ENCODE measurements around the gene OR7C1.
"Not testable (repeated sequence)": the region's sequence is repeated elsewhere in the genome, so short reads cannot be mapped to it uniquely, and the experiment has no call there.

Gene OR7C1

DNA sequence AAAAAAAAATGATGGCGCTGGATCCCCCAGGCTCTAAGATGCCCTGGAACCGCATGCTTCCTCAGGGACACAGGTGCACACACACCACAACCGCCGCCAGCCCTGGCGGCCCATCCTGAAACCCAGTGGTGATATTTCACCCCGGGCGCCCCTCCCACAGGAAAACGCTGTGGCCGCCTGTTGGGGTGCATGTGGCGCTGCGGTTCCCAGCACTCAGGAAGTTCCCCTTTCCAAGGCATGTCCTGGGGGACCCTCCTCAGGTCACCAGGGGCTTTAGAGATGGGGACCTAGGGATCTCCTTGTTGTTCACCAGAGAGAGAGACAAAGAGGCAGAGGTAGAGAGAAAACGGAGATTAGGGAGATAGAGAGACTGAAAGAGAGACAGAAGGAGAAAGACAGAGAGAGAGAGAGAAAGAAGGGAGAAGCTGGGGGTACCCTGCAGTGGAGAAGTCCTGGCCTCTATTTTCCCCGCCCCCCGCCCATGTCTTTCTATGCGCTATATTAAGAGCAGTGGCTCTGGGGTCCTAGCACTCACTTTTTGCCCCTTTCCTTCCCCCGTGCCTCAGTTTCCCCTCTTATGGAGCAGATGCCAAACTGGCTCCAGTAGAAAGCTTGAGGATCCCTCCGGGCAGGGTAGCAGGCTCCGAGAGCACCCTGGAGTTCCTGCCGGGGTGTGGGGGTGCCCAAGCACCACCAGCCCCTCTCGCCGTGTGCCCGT, 59.0 kb downstream of the OR7C1 start:
- intact Hi-C loops (cut with DNase I; ENCODE audit: low total_unique reads) = no loop called here
- no peaks in the 10 kb centered on the region for H3K9me3 ChIP-seq
- DNase-seq = no peak
- no peak overlapping the region for H3K27ac ChIP-seq
- peaks cover 0 to 3% (median 1%) of the 10 kb centered on the region in 4 donors for H3K4me1 ChIP-seq
- TF ChIP-seq, protein P1, sequence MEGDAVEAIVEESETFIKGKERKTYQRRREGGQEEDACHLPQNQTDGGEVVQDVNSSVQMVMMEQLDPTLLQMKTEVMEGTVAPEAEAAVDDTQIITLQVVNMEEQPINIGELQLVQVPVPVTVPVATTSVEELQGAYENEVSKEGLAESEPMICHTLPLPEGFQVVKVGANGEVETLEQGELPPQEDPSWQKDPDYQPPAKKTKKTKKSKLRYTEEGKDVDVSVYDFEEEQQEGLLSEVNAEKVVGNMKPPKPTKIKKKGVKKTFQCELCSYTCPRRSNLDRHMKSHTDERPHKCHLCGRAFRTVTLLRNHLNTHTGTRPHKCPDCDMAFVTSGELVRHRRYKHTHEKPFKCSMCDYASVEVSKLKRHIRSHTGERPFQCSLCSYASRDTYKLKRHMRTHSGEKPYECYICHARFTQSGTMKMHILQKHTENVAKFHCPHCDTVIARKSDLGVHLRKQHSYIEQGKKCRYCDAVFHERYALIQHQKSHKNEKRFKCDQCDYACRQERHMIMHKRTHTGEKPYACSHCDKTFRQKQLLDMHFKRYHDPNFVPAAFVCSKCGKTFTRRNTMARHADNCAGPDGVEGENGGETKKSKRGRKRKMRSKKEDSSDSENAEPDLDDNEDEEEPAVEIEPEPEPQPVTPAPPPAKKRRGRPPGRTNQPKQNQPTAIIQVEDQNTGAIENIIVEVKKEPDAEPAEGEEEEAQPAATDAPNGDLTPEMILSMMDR (IDR thresholded peaks at IDR 0.05) = no peak
- peaks cover 0 to 5% (median 0%) of the 10 kb centered on the region in 3 donors for H3K36me3 ChIP-seq
- peaks cover 0 to 35% of the 10 kb centered on the region in 2 donors for H3K27me3 ChIP-seq
- H3K4me3 ChIP-seq = peak overlapping the region; percentile 13 to 25

DNA sequence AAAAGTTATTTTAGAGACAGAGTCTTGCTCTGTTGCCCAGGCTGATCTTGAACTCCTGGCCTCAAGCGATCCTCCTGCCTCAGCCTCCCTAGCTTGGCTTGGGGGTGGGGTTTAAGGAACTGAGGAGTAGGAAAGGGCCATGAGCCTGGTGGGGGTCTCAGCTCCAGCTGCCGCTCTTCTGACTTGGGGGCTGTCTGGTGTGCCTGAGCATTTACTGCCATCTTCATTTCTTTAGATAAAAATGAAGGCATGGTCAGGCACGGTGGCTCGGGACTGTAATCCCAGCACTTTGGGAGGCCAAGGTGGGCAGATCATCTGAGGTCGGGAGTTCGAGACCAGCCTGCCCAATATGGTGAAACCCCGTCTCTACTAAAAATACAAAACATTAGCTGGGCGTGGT, 59.7 kb downstream of the OR7C1 start:
- H3K27ac ChIP-seq; DNase-seq; H3K4me3 ChIP-seq; H3K9me3 ChIP-seq; H3K4me1 ChIP-seq; intact Hi-C loops (cut with DNase I; ENCODE audit: low total_unique reads); H3K36me3 ChIP-seq: not testable (repeated sequence)
- H3K27me3 ChIP-seq = peaks cover 0 to 36% of the 10 kb centered on the region in 2 donors

DNA sequence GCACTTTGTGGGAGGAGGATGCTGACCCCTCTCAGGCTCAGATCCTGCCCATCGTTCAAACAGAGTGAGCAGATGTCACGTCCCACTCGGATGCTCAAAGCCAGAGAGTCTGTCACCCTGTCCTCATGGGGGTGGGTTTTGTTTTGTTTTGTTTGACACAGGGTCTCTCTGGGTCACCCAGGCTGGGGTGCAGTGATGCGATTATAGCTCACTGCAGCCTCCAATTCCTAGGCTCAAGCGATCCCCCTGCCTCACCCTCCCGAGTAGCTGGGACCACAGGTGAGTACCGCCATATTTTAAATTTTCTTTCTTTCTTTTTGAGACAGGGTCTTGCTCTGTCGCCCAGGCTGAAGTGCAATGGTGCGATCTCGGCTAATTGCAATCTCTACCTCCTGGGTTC, 60.6 kb downstream of the OR7C1 start:
- Histone ChIP-seq H3K27me3 (peaks cover 0 to 33% of the 10 kb centered on the region in 2 donors), H3K4me3 (no peak overlapping the region), H3K36me3 (peaks cover 0 to 9% (median 0%) of the 10 kb centered on the region in 3 donors), H3K27ac (no peak overlapping the region), H3K9me3 (no peaks in the 10 kb centered on the region), H3K4me1 (peaks cover 0 to 3% (median 1%) of the 10 kb centered on the region in 4 donors)
- TF ChIP-seq, protein P1 (IDR thresholded peaks at IDR 0.05) = no peak
- intact Hi-C loops (cut with DNase I; ENCODE audit: low total_unique reads) = no loop called here
- DNase-seq = no peak

DNA sequence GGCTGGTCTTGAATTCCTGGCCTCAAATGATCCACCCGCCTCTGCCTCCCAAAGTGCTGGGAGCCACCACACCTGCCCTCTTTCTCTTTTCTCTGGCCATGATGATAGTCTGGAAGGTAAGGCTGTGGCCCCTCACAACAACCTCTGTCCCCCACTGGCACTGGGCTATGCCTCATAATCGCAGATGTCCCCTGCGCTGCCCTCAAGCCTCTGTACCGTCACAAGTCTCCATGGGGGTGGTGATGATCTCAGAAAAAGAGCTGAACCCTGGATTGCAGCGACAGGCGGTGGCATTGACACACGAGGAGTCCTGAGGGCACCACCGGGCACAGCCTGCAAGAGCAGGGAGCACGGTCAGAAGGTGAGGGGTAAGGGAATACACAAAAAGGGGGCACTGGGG, 61.3 kb downstream of the OR7C1 start:
- H3K4me3 ChIP-seq; H3K36me3 ChIP-seq; DNase-seq; H3K27ac ChIP-seq; H3K9me3 ChIP-seq; intact Hi-C loops (cut with DNase I; ENCODE audit: low total_unique reads); H3K4me1 ChIP-seq: not testable (repeated sequence)
- H3K27me3 ChIP-seq = peaks cover 0 to 33% of the 10 kb centered on the region in 2 donors

DNA sequence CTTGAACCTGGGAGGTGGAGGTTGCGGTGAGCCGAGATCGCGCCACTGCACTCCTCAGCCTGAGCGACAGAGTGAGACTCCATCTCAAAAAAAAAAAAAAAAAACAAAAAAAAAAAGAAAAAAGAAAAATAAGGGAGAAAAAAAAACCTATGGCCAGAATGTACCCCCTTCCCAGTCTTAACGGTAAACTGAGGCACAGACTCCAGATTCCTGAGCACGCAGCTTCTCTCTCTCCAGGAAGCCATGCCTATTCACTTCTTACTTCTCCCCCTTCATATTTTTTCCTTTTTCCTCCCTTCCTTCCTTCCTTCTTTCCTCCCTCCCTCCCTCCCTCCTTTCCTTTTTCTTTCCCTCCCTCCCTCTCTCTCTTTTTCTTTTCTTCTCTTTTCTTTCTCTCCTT, 62.0 kb downstream of the OR7C1 start:
- Histone ChIP-seq H3K27ac (no peak overlapping the region), H3K4me1 (peaks cover 0 to 3% (median 1%) of the 10 kb centered on the region in 4 donors), H3K9me3 (no peaks in the 10 kb centered on the region), H3K4me3 (no peak overlapping the region), H3K27me3 (peaks cover 0 to 33% of the 10 kb centered on the region in 2 donors), H3K36me3 (peaks cover 0 to 15% (median 0%) of the 10 kb centered on the region in 3 donors)
- intact Hi-C loops (cut with DNase I; ENCODE audit: low total_unique reads) = no loop called here
- TF ChIP-seq, protein P1 (IDR thresholded peaks at IDR 0.05) = no peak
- DNase-seq = no peak

DNA sequence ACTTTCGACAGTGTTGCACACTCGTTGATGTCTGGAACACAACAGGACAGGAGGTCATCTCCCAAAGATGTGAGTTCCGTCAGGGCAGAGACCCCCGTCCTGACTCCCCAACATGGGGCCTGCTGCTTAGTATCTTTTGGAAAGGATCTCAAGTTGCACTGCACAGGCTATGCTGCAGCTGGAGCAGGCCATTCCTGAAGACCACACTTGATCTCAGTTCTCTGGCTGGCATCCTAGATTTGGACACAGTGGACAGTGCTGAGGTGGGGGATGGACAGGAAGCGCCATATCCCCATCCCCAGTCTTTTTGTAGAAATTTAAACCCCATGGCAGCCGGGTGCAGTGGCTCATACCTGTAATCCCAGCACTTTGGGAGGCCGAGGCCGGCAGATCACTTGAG, 62.5 kb downstream of the OR7C1 start:
- Histone ChIP-seq H3K4me1 (peaks cover 0 to 3% (median 1%) of the 10 kb centered on the region in 4 donors), H3K4me3 (no peak overlapping the region), H3K27ac (no peak overlapping the region), H3K27me3 (peaks cover 0 to 36% of the 10 kb centered on the region in 2 donors), H3K36me3 (peaks cover 0 to 17% (median 0%) of the 10 kb centered on the region in 3 donors), H3K9me3 (no peaks in the 10 kb centered on the region)
- no peak for DNase-seq
- intact Hi-C loops (cut with DNase I; ENCODE audit: low total_unique reads) = no loop called here
- TF ChIP-seq, protein P1 (IDR thresholded peaks at IDR 0.05) = no peak

Measured in tibial artery (tissue), 4 donors.